Transverse colon (tissue), 3 donors: ENCODE results near the gene ZBTB16.

Experiments used
- EP300 ChIP-seq: sonication (generic); formaldehyde crosslinking; IDR thresholded peaks from one replicate; pipeline ENCODE4 v1.6.1; 2017; ENCODE audit warnings: antibody characterized with exemption, low read depth
- POLR2A ChIP-seq: fragments of 450-650 bp; IDR thresholded peaks from one replicate; pipeline ENCODE4 v1.6.1; 2016; ENCODE audit warnings: antibody characterized with exemption, mild to moderate bottlenecking, moderate library complexity
- TF ChIP-seq, protein P1 (sequence below), 5 experiments: fragments of 200-600 bp in 3 of 5; fragments of 450-650 bp in 2 of 5; sonication (generic) in 3 of 5; IDR thresholded peaks; 1 replicate in 2 of 5; 2 replicates in 3 of 5; pipeline ENCODE4 v1.5.1; 2016 to 2017; ENCODE audit warnings: antibody characterized with exemption in 5 of 5, inconsistent platforms in 3 of 5, mild to moderate bottlenecking in 2 of 5, moderate library complexity in 1 of 5

DNA sequence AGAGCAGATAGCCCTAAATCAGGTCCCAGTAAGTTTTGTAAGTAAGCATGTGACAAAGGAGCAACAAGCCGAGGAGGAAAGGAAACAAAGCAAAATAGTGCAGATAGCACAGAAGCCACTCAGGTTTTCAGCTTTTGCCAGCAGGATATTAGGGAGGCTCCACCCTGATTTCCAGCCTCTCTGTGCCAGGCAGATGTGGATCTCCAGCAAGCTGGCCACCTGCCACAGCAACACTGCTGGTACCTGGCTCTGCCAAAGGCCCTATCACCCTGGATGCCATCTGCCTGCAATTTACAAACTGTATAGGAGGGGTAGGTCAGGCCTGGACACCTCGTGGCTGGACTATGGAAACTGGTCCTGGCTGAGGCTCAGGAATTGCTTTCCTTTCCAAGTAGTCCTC, 224.5 kb downstream of the ZBTB16 start:
- TF ChIP-seq, protein P1, sequence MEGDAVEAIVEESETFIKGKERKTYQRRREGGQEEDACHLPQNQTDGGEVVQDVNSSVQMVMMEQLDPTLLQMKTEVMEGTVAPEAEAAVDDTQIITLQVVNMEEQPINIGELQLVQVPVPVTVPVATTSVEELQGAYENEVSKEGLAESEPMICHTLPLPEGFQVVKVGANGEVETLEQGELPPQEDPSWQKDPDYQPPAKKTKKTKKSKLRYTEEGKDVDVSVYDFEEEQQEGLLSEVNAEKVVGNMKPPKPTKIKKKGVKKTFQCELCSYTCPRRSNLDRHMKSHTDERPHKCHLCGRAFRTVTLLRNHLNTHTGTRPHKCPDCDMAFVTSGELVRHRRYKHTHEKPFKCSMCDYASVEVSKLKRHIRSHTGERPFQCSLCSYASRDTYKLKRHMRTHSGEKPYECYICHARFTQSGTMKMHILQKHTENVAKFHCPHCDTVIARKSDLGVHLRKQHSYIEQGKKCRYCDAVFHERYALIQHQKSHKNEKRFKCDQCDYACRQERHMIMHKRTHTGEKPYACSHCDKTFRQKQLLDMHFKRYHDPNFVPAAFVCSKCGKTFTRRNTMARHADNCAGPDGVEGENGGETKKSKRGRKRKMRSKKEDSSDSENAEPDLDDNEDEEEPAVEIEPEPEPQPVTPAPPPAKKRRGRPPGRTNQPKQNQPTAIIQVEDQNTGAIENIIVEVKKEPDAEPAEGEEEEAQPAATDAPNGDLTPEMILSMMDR (IDR thresholded peaks at IDR 0.05): no peak
- no peak for TF ChIP-seq EP300
- TF ChIP-seq POLR2A: no peak
